Measurements from ENCODE around the gene SERPINE2.

SERPINE2 gene

GRCh38 chr2:223971731-223972130, 67.4 kb downstream of the SERPINE2 start:
- Histone ChIP-seq H3K56ac (ENCODE audit: low read length) (no peak overlapping the region), H2BK120ac (ENCODE audit: low read depth, low read length) (no peak overlapping the region), H2AK5ac (ENCODE audit: low read length) (no peak overlapping the region), H2BK5ac (ENCODE audit: low read length) (no peak overlapping the region), H3K18ac (ENCODE audit: low read length) (no peak overlapping the region), H3K27me3 (ENCODE audit: insufficient read depth, low read length, poor library complexity) (no peaks in the 10 kb centered on the region), H3K4me2 (ENCODE audit: low read length) (no peak overlapping the region), H3K9ac (ENCODE audit: low read length) (no peak overlapping the region), H2BK15ac (replicated peaks; ENCODE audit: low read depth) (no peak overlapping the region), H3K4me1 (ENCODE audit: control insufficient read depth, low read depth, low read length) (no peaks in the 10 kb centered on the region), H3K23ac (ENCODE audit: low read length) (no peak overlapping the region), H3K4ac (ENCODE audit: low read depth, low read length) (no peak overlapping the region), H4K8ac (ENCODE audit: low read depth, low read length) (no peak overlapping the region), H3K79me1 (ENCODE audit: low read length) (no peaks in the 10 kb centered on the region), H3K79me2 (ENCODE audit: control insufficient read depth, insufficient read depth, low read length) (no peaks in the 10 kb centered on the region), H3K27ac (ENCODE audit: low read depth, low read length) (no peak overlapping the region), H4K5ac (ENCODE audit: low read length) (no peak overlapping the region), H3K4me3 (ENCODE audit: low read length) (no peak overlapping the region), H3K36me3 (ENCODE audit: control insufficient read depth, insufficient read depth, low read length) (no peaks in the 10 kb centered on the region)
- WGBS (ENCODE audit: extremely low coverage, insufficient coverage, low lambda C conversion rate), result no CpG with 5 or more reads among the region's 5 CpGs
- DNase-seq, result no peak

GRCh38 chr2:223970343-223971128, 68.5 kb downstream of the SERPINE2 start:
- H3K27me3 ChIP-seq (ENCODE audit: insufficient read depth, low read length, poor library complexity), result no peaks in the 10 kb centered on the region

DNA sequence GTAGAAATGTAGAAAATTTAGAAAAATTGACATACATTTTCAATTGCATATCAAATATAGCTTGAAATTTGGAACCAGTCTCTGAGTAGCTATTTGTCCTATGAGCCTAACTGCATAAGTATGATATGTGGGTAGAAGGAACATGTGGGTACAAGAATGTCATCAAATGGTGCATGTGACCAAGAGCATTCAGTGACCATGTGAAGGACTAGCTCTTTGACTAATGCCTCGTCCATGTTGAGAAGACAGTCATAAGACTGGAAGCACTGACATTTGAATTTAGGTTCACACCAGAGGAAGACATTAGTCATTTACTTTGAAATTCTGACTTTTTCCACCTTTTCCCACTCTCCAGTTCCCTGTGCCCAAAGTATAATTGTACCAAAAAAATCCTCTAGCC, 69.2 kb downstream of the SERPINE2 start:
- Histone ChIP-seq H4K5ac (ENCODE audit: low read length) (no peak overlapping the region), H3K4ac (ENCODE audit: low read depth, low read length) (no peak overlapping the region), H3K4me1 (ENCODE audit: control insufficient read depth, low read depth, low read length) (no peaks in the 10 kb centered on the region), H4K8ac (ENCODE audit: low read depth, low read length) (no peak overlapping the region), H2BK120ac (ENCODE audit: low read depth, low read length) (no peak overlapping the region), H3K18ac (ENCODE audit: low read length) (no peak overlapping the region), H3K27me3 (ENCODE audit: insufficient read depth, low read length, poor library complexity) (no peaks in the 10 kb centered on the region), H3K36me3 (ENCODE audit: control insufficient read depth, insufficient read depth, low read length) (no peaks in the 10 kb centered on the region), H3K79me2 (ENCODE audit: control insufficient read depth, insufficient read depth, low read length) (no peaks in the 10 kb centered on the region), H2AK5ac (ENCODE audit: low read length) (no peak overlapping the region), H3K9ac (ENCODE audit: low read length) (no peak overlapping the region), H3K23ac (ENCODE audit: low read length) (no peak overlapping the region), H3K4me2 (ENCODE audit: low read length) (no peak overlapping the region), H3K4me3 (ENCODE audit: low read length) (no peak overlapping the region), H3K79me1 (ENCODE audit: low read length) (no peaks in the 10 kb centered on the region), H3K27ac (ENCODE audit: low read depth, low read length) (no peak overlapping the region), H2BK5ac (ENCODE audit: low read length) (no peak overlapping the region), H2BK15ac (replicated peaks; ENCODE audit: low read depth) (no peak overlapping the region), H3K56ac (ENCODE audit: low read length) (no peak overlapping the region)
- no peak for DNase-seq
- no CpG with 5 or more reads among the region's 1 CpG for WGBS (ENCODE audit: extremely low coverage, insufficient coverage, low lambda C conversion rate)

More at GRCh38 chr2:223970343-223971128, 68.5 kb downstream of the SERPINE2 start:
- H3K36me3 ChIP-seq (ENCODE audit: control insufficient read depth, insufficient read depth, low read length), result no peaks in the 10 kb centered on the region
- no peaks in the 10 kb centered on the region for H3K79me1 ChIP-seq (ENCODE audit: low read length)
- no peak overlapping the region for H4K8ac ChIP-seq (ENCODE audit: low read depth, low read length)
- H3K4me1 ChIP-seq (ENCODE audit: control insufficient read depth, low read depth, low read length), result no peaks in the 10 kb centered on the region
- no CpG with 5 or more reads among the region's 8 CpGs for WGBS (ENCODE audit: extremely low coverage, insufficient coverage, low lambda C conversion rate)
- H3K4ac ChIP-seq (ENCODE audit: low read depth, low read length), result no peak overlapping the region
- H4K5ac ChIP-seq (ENCODE audit: low read length), result no peak overlapping the region
- no peak overlapping the region for H3K4me3 ChIP-seq (ENCODE audit: low read length)
- no peak overlapping the region for H3K4me2 ChIP-seq (ENCODE audit: low read length)
- no peak overlapping the region for H3K23ac ChIP-seq (ENCODE audit: low read length)
- H2AK5ac ChIP-seq (ENCODE audit: low read length), result no peak overlapping the region
- H3K79me2 ChIP-seq (ENCODE audit: control insufficient read depth, insufficient read depth, low read length), result no peaks in the 10 kb centered on the region
- H3K9ac ChIP-seq (ENCODE audit: low read length), result no peak overlapping the region
- DNase-seq, result peak; percentile 66
- no peak overlapping the region for H3K18ac ChIP-seq (ENCODE audit: low read length)
- H3K27ac ChIP-seq (ENCODE audit: low read depth, low read length), result peak overlapping the region; percentile 18
- H2BK120ac ChIP-seq (ENCODE audit: low read depth, low read length), result no peak overlapping the region
- H2BK5ac ChIP-seq (ENCODE audit: low read length), result no peak overlapping the region
- no peak overlapping the region for H2BK15ac ChIP-seq (replicated peaks; ENCODE audit: low read depth)
- no peak overlapping the region for H3K56ac ChIP-seq (ENCODE audit: low read length)

DNA sequence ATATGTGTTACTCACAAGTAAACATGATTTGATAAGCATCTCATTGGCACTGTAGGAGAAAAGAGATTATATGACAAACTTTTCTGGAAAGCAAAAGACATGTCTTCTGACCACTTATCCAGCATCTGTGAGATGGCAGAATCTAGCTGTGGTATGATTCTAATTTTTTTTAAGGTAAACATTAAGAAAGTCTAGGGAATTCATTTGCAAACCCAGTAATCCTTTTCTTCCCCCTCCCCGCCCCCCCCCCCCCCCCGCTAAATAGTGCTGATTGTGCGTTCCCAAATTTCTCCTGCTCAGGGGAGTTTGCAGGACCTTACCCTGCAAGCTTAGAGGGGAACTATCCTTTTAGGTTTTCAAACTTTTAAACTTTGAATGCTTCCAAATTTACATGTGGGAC, 69.8 kb downstream of the SERPINE2 start:
- no peaks in the 10 kb centered on the region for H3K4me1 ChIP-seq (ENCODE audit: control insufficient read depth, low read depth, low read length)
- H2BK15ac ChIP-seq (replicated peaks; ENCODE audit: low read depth), result no peak overlapping the region
- no peak overlapping the region for H4K8ac ChIP-seq (ENCODE audit: low read depth, low read length)
- no peak overlapping the region for H2BK5ac ChIP-seq (ENCODE audit: low read length)
- H3K23ac ChIP-seq (ENCODE audit: low read length), result no peak overlapping the region
- no peak overlapping the region for H2BK120ac ChIP-seq (ENCODE audit: low read depth, low read length)
- H3K79me2 ChIP-seq (ENCODE audit: control insufficient read depth, insufficient read depth, low read length), result no peaks in the 10 kb centered on the region
- no peak for DNase-seq
- H3K4me2 ChIP-seq (ENCODE audit: low read length), result no peak overlapping the region
- H4K5ac ChIP-seq (ENCODE audit: low read length), result no peak overlapping the region
- H3K36me3 ChIP-seq (ENCODE audit: control insufficient read depth, insufficient read depth, low read length), result no peaks in the 10 kb centered on the region
- no peak overlapping the region for H2AK5ac ChIP-seq (ENCODE audit: low read length)
- WGBS (ENCODE audit: extremely low coverage, insufficient coverage, low lambda C conversion rate), result no CpG with 5 or more reads among the region's 3 CpGs
- H3K27ac ChIP-seq (ENCODE audit: low read depth, low read length), result no peak overlapping the region
- no peak overlapping the region for H3K4ac ChIP-seq (ENCODE audit: low read depth, low read length)
- no peaks in the 10 kb centered on the region for H3K27me3 ChIP-seq (ENCODE audit: insufficient read depth, low read length, poor library complexity)
- no peak overlapping the region for H3K56ac ChIP-seq (ENCODE audit: low read length)
- no peak overlapping the region for H3K9ac ChIP-seq (ENCODE audit: low read length)
- H3K79me1 ChIP-seq (ENCODE audit: low read length), result no peaks in the 10 kb centered on the region
- no peak overlapping the region for H3K4me3 ChIP-seq (ENCODE audit: low read length)
- no peak overlapping the region for H3K18ac ChIP-seq (ENCODE audit: low read length)

- Histone ChIP-seq H4K8ac (ENCODE audit: low read depth, low read length) (no peak overlapping the region), H3K36me3 (ENCODE audit: control insufficient read depth, insufficient read depth, low read length) (no peaks in the 10 kb centered on the region), H4K5ac (ENCODE audit: low read length) (no peak overlapping the region), H3K4me2 (ENCODE audit: low read length) (no peak overlapping the region), H2BK5ac (ENCODE audit: low read length) (no peak overlapping the region), H3K9ac (ENCODE audit: low read length) (no peak overlapping the region), H3K18ac (ENCODE audit: low read length) (no peak overlapping the region), H3K27ac (ENCODE audit: low read depth, low read length) (no peak overlapping the region), H3K79me2 (ENCODE audit: control insufficient read depth, insufficient read depth, low read length) (peaks cover 2% of the 10 kb centered on the region), H3K79me1 (ENCODE audit: low read length) (peaks cover 2% of the 10 kb centered on the region), H2BK15ac (replicated peaks; ENCODE audit: low read depth) (no peak overlapping the region), H3K23ac (ENCODE audit: low read length) (no peak overlapping the region), H3K4me1 (ENCODE audit: control insufficient read depth, low read depth, low read length) (no peaks in the 10 kb centered on the region), H2BK120ac (ENCODE audit: low read depth, low read length) (no peak overlapping the region), H3K27me3 (ENCODE audit: insufficient read depth, low read length, poor library complexity) (no peaks in the 10 kb centered on the region), H3K4ac (ENCODE audit: low read depth, low read length) (no peak overlapping the region), H3K56ac (ENCODE audit: low read length) (no peak overlapping the region), H3K4me3 (ENCODE audit: low read length) (no peak overlapping the region), H2AK5ac (ENCODE audit: low read length) (no peak overlapping the region)
- DNase-seq, result no peak
- WGBS (ENCODE audit: extremely low coverage, insufficient coverage, low lambda C conversion rate), result no CpG with 5 or more reads among the region's 2 CpGs
Measured at GRCh38 chr2:223967981-223968380, 71.1 kb downstream of the SERPINE2 start.

DNA sequence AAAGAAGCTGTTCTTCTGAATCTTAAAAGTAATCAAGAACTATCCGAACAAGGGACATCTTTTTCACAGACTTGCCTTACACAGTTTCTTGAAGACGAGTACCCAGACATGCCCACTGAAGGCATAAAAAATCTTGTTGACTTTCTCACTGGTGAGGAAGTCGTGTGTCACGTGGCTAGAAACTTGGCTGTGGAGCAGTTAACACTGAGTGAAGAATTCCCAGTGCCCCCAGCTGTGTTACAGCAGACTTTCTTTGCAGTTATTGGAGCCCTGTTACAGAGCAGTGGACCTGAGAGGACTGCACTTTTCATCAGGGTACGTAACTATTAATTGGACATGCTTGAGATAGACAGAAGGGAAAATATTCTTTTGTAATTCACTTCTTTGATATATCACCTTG, 79.4 kb downstream of the SERPINE2 start:
- Histone ChIP-seq H3K79me1 (ENCODE audit: low read length) (peaks cover 3% of the 10 kb centered on the region), H4K5ac (ENCODE audit: low read length) (no peak overlapping the region), H3K79me2 (ENCODE audit: control insufficient read depth, insufficient read depth, low read length) (peaks cover 41% of the 10 kb centered on the region), H3K27ac (ENCODE audit: low read depth, low read length) (no peak overlapping the region), H3K4me2 (ENCODE audit: low read length) (no peak overlapping the region), H3K23ac (ENCODE audit: low read length) (no peak overlapping the region), H3K18ac (ENCODE audit: low read length) (no peak overlapping the region), H3K4me3 (ENCODE audit: low read length) (no peak overlapping the region), H4K8ac (ENCODE audit: low read depth, low read length) (no peak overlapping the region), H3K9ac (ENCODE audit: low read length) (no peak overlapping the region), H3K4ac (ENCODE audit: low read depth, low read length) (no peak overlapping the region), H3K36me3 (ENCODE audit: control insufficient read depth, insufficient read depth, low read length) (peaks cover 2% of the 10 kb centered on the region), H2BK15ac (replicated peaks; ENCODE audit: low read depth) (no peak overlapping the region), H2BK5ac (ENCODE audit: low read length) (no peak overlapping the region), H3K27me3 (ENCODE audit: insufficient read depth, low read length, poor library complexity) (no peaks in the 10 kb centered on the region), H2BK120ac (ENCODE audit: low read depth, low read length) (no peak overlapping the region), H3K4me1 (ENCODE audit: control insufficient read depth, low read depth, low read length) (peaks cover 4% of the 10 kb centered on the region), H3K56ac (ENCODE audit: low read length) (no peak overlapping the region), H2AK5ac (ENCODE audit: low read length) (no peak overlapping the region)
- no peak for DNase-seq
- WGBS (ENCODE audit: extremely low coverage, insufficient coverage, low lambda C conversion rate), result no CpG with 5 or more reads among the region's 5 CpGs

All from mesendoderm (in vitro differentiated cells).